ENCODE data around the gene CADM1. TPM values are rescaled to one million over a fixed set of nuclear protein-coding genes. Genes with fewer than 3 reads are reported as not detected.

CADM1 gene
- total and polyA plus RNA-seq, 2 donors = 14.9 to 76.0 TPM

DNA sequence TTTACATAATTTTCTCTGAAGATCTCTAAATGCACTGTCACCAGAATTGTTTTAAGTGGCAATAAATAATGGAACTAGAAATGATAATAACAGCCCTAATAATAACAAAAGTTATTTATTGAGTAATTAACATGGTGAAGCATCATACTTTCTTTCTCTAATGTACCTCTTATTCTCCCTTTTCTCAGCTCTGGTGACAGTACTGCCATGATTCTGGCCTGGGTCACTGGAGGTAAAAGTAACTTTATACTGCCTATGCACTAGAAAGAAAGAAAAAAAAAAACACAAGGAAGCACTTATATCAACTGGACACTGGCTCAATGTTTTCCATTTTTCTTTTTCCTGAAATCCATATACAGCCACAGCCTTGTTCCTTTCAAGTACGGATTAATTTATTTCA lies 43.7 kb downstream of the CADM1 start:
- no peak overlapping the region for H3K27ac ChIP-seq (ENCODE audit: low read depth)
- H3K4me1 ChIP-seq (ENCODE audit: insufficient read depth) = no peaks in the 10 kb centered on the region
- no peak for DNase-seq (ENCODE audit: extremely low spot score)
- no peak overlapping the region for H3K4me3 ChIP-seq (ENCODE audit: low read depth, low read length)
- WGBS = 98% methylated on average over 1 of the region's 1 CpG
- H3K36me3 ChIP-seq (ENCODE audit: insufficient read depth) = no peaks in the 10 kb centered on the region

DNA sequence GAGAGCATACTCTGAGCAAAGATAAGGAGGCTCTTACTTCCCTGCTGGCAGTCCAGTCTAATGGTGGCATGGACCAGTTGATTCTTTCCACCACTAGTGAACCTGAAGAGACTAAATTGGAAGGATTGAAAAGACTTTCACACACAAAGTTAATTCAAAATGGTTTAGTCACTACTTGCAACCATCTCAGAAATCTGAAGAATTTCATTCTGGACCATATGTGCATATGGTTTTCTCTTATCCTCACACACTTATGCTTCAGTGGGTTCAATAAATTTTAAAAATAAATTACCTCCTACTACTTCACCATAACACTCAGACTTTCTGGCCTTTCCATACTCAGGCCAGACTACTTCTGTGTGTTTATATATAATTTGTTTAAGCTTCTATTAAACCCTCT lies 44.7 kb downstream of the CADM1 start:
- H3K27ac ChIP-seq (ENCODE audit: low read depth) = no peak overlapping the region
- no peak for DNase-seq (ENCODE audit: extremely low spot score)
- no peak overlapping the region for H3K4me3 ChIP-seq (ENCODE audit: low read depth, low read length)
- no peaks in the 10 kb centered on the region for H3K36me3 ChIP-seq (ENCODE audit: insufficient read depth)
- H3K4me1 ChIP-seq (ENCODE audit: insufficient read depth) = no peaks in the 10 kb centered on the region

DNA sequence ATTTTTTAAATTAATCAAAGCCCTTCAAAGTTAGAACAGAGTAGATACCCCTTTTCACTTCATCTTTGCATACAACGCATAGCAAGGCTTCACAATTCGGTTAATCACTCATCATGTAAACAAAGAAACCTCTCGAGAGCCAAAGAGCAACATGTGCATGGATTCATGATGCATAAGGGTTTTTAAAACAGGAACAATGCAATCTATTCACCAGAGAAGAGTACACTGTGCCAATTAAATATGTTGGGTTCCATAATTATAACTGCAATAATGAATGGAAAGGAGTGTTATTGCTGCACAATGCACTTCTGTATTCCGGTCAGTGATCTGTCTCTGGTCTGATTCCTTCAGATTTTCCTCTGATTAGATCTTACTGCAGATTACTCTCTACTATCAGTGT lies 45.3 kb downstream of the CADM1 start:
- Histone ChIP-seq H3K4me3 (ENCODE audit: low read depth, low read length) (no peak overlapping the region), H3K36me3 (ENCODE audit: insufficient read depth) (no peaks in the 10 kb centered on the region), H3K27ac (ENCODE audit: low read depth) (no peak overlapping the region), H3K4me1 (ENCODE audit: insufficient read depth) (no peaks in the 10 kb centered on the region)
- WGBS = 83% methylated on average over 4 of the region's 4 CpGs
- no peak for DNase-seq (ENCODE audit: extremely low spot score)

DNA sequence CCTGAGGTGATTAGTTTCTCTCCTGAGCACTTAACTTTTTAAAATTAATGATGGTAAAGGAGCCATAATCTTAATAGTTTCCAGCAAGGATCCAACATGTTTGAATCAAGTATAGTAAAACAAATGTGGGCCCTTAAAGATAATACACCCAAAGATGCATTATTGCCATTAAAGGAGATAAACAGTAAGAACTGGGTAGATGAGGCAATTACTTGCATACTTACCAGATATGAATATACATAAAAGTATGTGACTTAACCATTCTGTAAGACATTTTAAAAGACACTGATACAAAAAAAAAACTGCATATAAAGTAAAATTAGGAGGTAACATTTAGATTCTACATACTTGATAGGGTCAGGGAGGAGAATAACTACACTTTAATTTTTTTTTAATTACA lies 48.2 kb downstream of the CADM1 start:
- Histone ChIP-seq H3K27ac (ENCODE audit: low read depth) (no peak overlapping the region), H3K4me1 (ENCODE audit: insufficient read depth) (no peaks in the 10 kb centered on the region), H3K36me3 (ENCODE audit: insufficient read depth) (no peaks in the 10 kb centered on the region), H3K4me3 (ENCODE audit: low read depth, low read length) (no peak overlapping the region)
- DNase-seq (ENCODE audit: extremely low spot score) = no peak

DNA sequence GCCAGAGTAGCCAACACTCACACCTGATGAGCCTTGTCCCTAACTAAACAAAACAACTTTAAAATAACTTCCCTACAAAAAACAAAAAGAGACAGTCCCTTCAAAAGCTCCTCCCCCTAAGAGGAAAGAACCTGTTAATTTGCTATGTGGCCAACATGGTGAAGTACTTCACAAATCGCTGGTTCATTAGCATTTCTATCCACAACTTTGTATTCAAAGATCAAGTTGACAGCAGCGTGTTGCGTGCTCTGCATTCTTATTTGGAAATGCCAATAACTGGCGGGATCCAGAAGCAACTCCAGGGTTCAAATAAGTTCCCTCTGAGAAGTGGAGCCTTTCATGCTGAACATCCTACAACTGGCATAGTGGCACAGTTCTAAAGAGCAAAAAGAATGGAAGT lies 48.6 kb downstream of the CADM1 start:
- DNase-seq (ENCODE audit: extremely low spot score) = no peak
- 90% methylated on average over 4 of the region's 4 CpGs for WGBS
- Histone ChIP-seq H3K4me3 (ENCODE audit: low read depth, low read length) (no peak overlapping the region), H3K36me3 (ENCODE audit: insufficient read depth) (no peaks in the 10 kb centered on the region), H3K4me1 (ENCODE audit: insufficient read depth) (no peaks in the 10 kb centered on the region), H3K27ac (ENCODE audit: low read depth) (no peak overlapping the region)

DNA sequence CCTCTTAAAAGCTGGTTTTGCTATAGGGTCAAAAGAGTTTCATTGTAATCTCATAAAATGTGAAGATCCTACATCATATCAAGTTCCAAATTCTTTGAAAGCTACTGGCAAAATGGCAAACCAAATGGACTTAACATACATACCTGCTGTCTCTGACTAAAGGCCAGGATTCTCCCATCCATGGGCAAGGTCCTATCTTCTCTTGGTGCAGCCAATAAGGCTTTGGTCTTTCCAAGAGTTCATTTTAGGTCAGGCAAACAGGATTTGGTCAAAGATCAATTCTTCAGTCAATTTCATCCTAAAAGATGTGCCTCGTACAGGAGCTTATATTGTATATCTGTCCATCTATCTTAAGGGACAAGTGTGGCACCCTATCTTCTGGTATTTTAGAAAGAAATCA lies 49.7 kb downstream of the CADM1 start:
- Histone ChIP-seq H3K4me1 (ENCODE audit: insufficient read depth) (no peaks in the 10 kb centered on the region), H3K27ac (ENCODE audit: low read depth) (no peak overlapping the region), H3K4me3 (ENCODE audit: low read depth, low read length) (no peak overlapping the region), H3K36me3 (ENCODE audit: insufficient read depth) (no peaks in the 10 kb centered on the region)
- 91% methylated on average over 1 of the region's 1 CpG for WGBS
- DNase-seq (ENCODE audit: extremely low spot score) = no peak

DNA sequence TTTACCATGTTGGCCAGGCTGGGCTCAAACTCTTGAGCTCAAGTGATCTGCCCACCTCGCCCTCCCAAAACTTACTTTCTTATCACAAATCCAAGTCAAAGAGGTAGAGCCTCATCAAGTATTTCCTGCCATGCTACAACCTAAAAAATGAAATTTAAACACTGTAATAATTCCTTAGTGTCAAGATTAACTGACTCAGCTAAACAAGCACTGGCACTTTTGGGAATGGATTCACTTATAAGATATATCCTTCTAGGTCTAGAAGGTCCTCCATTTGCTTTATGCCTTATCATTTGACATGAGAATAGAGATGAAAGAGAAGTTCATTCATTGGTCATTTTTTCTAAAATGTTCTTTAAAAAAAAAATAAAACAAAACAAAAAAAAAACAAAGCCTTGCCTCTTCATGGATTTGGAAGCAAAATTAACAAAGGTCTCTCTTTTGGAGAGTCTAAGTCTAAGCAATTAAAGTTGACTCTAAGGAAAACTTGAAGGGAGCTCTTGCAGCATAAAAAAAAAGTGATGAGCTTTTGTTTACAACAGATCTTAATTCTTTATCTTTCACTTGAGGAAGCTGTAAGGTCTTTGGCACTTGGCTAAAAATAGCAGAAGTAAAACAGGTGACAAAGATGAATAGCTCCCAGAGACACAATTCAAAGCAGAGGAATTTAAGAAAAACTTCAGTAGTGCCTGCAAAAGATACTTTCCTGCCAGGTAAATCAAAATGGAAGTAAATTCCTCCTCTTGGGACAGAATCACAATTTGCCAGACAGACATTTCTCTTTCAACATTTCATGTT lies 50.3 kb downstream of the CADM1 start:
- no peak overlapping the region for H3K27ac ChIP-seq (ENCODE audit: low read depth)
- no peaks in the 10 kb centered on the region for H3K36me3 ChIP-seq (ENCODE audit: insufficient read depth)
- 96% methylated on average over 1 of the region's 1 CpG for WGBS

DNA sequence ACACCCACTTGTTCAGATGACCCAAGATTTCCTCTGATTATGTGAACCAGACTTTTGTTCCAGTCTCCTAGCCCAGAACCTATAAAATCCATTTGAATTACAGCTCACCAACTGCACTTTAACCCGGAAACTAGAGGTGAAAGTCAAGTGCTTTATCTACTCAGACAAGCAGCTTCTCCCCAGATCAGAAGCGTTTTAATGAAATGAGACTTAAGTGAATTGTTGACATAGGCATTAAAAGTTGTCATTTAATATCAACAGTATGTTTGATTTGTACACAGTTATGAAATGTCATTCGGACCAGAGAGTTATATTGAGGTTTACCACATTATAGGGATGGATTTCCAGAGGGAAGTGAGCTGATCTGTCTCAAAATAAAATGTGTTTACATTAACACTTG lies 52.0 kb downstream of the CADM1 start:
- Histone ChIP-seq H3K4me1 (ENCODE audit: insufficient read depth) (no peaks in the 10 kb centered on the region), H3K36me3 (ENCODE audit: insufficient read depth) (no peaks in the 10 kb centered on the region), H3K4me3 (ENCODE audit: low read depth, low read length) (no peak overlapping the region), H3K27ac (ENCODE audit: low read depth) (no peak overlapping the region)
- WGBS = 31% methylated on average over 3 of the region's 3 CpGs
- DNase-seq (ENCODE audit: extremely low spot score) = no peak

More for the DNA sequence above, 50.3 kb downstream of the CADM1 start:
- Histone ChIP-seq H3K4me1 (ENCODE audit: insufficient read depth) (no peaks in the 10 kb centered on the region), H3K4me3 (ENCODE audit: low read depth, low read length) (no peak overlapping the region)
- no peak for DNase-seq (ENCODE audit: extremely low spot score)

DNA sequence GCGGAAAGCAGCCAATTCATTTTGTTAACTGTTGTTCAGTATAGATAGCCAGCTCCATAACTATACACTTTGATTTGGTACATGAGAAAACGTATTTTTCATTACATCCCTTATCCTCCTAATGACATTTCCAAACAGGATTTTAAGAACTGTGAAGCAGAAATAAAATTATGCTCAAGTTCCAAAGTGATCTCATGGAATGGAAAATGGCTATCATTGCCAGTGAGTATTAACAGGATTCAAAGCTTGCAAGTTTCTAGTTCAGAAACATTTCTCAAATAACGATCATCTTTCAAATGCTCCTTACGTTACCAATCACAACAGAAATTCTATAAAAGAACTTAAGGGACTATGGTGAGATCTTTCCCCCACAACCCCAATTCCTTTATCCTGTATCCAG lies 53.7 kb downstream of the CADM1 start:
- WGBS = 65% methylated on average over 4 of the region's 4 CpGs
- no peaks in the 10 kb centered on the region for H3K36me3 ChIP-seq (ENCODE audit: insufficient read depth)
- H3K4me1 ChIP-seq (ENCODE audit: insufficient read depth) = no peaks in the 10 kb centered on the region
- H3K27ac ChIP-seq (ENCODE audit: low read depth) = no peak overlapping the region
- no peak overlapping the region for H3K4me3 ChIP-seq (ENCODE audit: low read depth, low read length)
- DNase-seq (ENCODE audit: extremely low spot score) = no peak

DNA sequence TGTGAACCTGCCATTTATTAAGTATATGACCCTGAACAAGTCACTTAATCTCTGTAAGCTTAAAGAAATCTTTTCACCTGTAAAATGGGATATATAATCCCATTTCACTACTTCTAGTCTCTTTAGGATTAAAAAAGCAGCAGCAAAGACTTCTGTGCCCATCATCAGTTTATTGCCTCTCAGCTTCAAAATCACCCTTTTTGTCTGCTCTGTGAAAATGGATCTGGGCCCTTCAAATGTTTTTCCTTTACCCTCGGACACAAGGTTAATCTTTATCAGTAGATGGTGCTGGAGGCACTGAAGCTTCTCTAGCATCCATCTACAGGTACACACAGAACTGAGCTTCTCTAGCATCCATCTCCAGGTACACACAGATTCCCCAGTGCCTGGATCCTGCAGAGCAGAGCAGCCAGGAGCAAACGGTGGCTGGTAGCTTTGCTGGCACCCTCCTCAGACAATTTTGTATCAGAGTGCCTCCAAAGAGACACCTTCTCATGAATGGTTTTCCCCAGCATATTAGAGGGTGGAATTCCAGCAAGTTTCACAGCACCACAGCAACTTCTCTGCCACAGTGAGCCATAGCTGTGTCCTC lies 56.8 kb downstream of the CADM1 start:
- DNase-seq (ENCODE audit: extremely low spot score) = no peak
- Histone ChIP-seq H3K36me3 (ENCODE audit: insufficient read depth) (no peaks in the 10 kb centered on the region), H3K27ac (ENCODE audit: low read depth) (no peak overlapping the region), H3K4me3 (ENCODE audit: low read depth, low read length) (no peak overlapping the region), H3K4me1 (ENCODE audit: insufficient read depth) (no peaks in the 10 kb centered on the region)
- 95% methylated on average over 2 of the region's 2 CpGs for WGBS

DNA sequence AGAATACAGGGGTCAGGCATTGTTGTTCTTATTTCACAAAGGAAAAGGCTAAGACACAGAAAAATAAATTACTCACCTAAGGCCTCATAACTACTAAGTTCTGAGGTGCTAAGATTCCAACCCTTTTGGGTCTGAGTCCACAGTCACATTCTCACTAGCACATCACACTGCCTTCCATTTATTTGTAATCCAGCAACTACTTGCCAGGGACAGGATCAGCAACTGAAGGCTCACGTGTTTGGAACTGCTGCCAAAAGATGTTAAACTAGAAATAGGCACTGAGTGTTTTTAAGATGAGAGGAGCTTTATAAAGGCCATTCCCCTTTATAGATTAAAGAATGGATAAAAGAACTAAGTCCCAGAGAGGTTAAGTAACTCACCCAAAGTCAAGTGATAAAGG lies 58.0 kb downstream of the CADM1 start:
- no peak for DNase-seq (ENCODE audit: extremely low spot score)
- 41% methylated on average over 1 of the region's 1 CpG for WGBS
- Histone ChIP-seq H3K4me1 (ENCODE audit: insufficient read depth) (no peaks in the 10 kb centered on the region), H3K27ac (ENCODE audit: low read depth) (no peak overlapping the region), H3K4me3 (ENCODE audit: low read depth, low read length) (no peak overlapping the region), H3K36me3 (ENCODE audit: insufficient read depth) (no peaks in the 10 kb centered on the region)

DNA sequence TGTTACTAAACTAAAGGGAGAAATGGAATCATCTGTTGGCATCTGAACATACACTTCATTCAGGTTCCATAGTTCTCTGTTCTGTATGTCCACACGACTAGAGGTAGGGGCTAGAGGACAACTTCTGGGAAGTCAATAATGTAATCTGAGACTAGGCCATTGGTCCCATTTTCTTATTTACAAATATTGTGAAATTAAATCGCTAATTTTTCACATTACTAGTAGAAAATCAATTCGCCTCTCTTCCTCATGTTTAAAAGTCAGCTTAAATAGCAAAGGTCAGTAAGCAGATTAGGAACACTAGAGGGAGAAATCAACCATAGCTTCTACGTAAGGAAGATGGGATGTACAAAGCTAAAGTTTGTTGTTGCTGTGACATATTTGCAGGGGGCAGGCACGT lies 59.7 kb downstream of the CADM1 start:
- Histone ChIP-seq H3K36me3 (ENCODE audit: insufficient read depth) (no peaks in the 10 kb centered on the region), H3K27ac (ENCODE audit: low read depth) (no peak overlapping the region), H3K4me3 (ENCODE audit: low read depth, low read length) (no peak overlapping the region), H3K4me1 (ENCODE audit: insufficient read depth) (no peaks in the 10 kb centered on the region)
- DNase-seq (ENCODE audit: extremely low spot score) = no peak
- WGBS = 85% methylated on average over 5 of the region's 5 CpGs

DNA sequence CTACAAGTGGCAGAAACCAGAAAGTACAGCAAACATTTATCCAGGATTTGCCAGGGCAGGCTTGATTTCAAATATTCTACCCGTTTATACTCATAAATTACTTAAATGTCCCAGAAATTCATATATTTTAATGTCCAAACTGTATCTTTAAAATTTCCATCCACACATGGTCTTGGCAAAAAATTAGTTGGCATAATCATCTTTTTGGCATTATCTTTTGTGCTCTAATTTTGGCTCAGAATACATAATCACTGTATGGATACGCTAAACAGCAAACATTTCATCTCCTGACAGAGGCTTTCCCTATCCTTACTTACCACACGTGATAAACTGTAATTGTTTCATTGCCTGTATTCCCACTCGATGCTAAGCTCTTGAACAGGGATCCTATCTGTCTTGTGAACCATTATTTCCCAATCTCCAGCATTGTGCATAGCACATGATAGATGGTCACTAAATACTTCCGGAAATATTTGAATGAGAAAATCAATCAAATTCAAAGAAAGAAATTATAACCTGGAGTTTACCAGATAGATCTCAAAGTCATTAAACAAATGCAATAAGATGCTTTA lies 64.2 kb downstream of the CADM1 start:
- H3K4me3 ChIP-seq (ENCODE audit: low read depth, low read length) = no peak overlapping the region
- H3K27ac ChIP-seq (ENCODE audit: low read depth) = no peak overlapping the region
- no peak for DNase-seq (ENCODE audit: extremely low spot score)
- 41% methylated on average over 5 of the region's 5 CpGs for WGBS
- H3K4me1 ChIP-seq (ENCODE audit: insufficient read depth) = no peaks in the 10 kb centered on the region
- no peaks in the 10 kb centered on the region for H3K36me3 ChIP-seq (ENCODE audit: insufficient read depth)

DNA sequence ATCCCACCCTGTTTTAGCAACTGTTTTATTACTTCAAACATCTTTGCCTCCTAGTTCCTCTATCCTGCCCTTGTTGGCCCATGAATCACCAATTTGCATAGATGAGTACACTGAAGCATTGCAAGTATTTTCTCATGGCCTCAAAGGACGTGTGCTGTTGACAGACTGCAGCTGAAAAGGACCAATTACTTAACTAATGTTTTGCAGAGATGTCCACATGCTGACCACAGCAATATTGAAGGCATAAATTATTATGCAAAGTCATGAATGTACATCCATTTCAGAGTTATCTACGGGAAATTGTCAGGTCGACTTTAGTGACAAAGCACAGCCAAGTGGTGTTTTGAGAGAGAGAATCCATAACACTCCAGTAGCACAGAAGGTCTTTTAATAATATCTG lies 64.8 kb downstream of the CADM1 start:
- WGBS = 34% methylated on average over 3 of the region's 3 CpGs
- no peak for DNase-seq (ENCODE audit: extremely low spot score)
- Histone ChIP-seq H3K27ac (ENCODE audit: low read depth) (no peak overlapping the region), H3K36me3 (ENCODE audit: insufficient read depth) (no peaks in the 10 kb centered on the region), H3K4me1 (ENCODE audit: insufficient read depth) (no peaks in the 10 kb centered on the region), H3K4me3 (ENCODE audit: low read depth, low read length) (no peak overlapping the region)
